ENCODE measurements around the gene ACP7. TPM values are rescaled to one million over a fixed set of nuclear protein-coding genes. Genes with fewer than 3 reads are reported as not detected.

The ACP7 gene
- total and polyA plus RNA-seq, 2 of the 4 experiments (the other 2 are of a cell fraction), result not detected

GRCh38 chr19:39103151-39103550, 19.0 kb downstream of the ACP7 start:
- Histone ChIP-seq H3K14ac (replicated peaks; ENCODE audit: low read depth, low read length) (no peak overlapping the region), H4K5ac (ENCODE audit: low read depth, low read length) (no peak overlapping the region), H2BK120ac (ENCODE audit: low read depth, low read length) (no peak overlapping the region), H3K9me3 (ENCODE audit: control insufficient read depth, insufficient read depth, low read length) (no peaks in the 10 kb centered on the region), H2AK5ac (ENCODE audit: low read depth, low read length) (no peak overlapping the region), H3K79me1 (ENCODE audit: low read depth in 1 of 2, low read length in 2 of 2) (no peaks in the 10 kb centered on the region), H3K4me1 (ENCODE audit: control insufficient read depth, insufficient read depth, low read length) (no peaks in the 10 kb centered on the region), H3K56ac (ENCODE audit: extremely low read depth, insufficient read depth, low read length) (no peak overlapping the region), H3K27ac (ENCODE audit: insufficient read depth, low read length) (no peak overlapping the region), H3K27me3 (ENCODE audit: control insufficient read depth, insufficient read depth, low read length) (peaks cover 21% of the 10 kb centered on the region), H3K4me2 (ENCODE audit: low read depth, low read length) (no peak overlapping the region), H2BK5ac (ENCODE audit: low read depth, low read length, poor library complexity, severe bottlenecking) (no peak overlapping the region), H4K91ac (ENCODE audit: insufficient read depth, low read depth, low read length) (no peak overlapping the region), H3K18ac (ENCODE audit: low read depth, low read length) (no peak overlapping the region), H2AK9ac (replicated peaks; ENCODE audit: low read depth, low read length, poor library complexity) (no peak overlapping the region), H4K8ac (ENCODE audit: low read depth in 2 of 2, low read length in 2 of 2) (no peak overlapping the region), H3K4me3 (ENCODE audit: insufficient read depth, low read depth, low read length) (no peak overlapping the region), H3K4ac (ENCODE audit: low read depth, low read length) (no peak overlapping the region), H3K36me3 (ENCODE audit: control insufficient read depth, insufficient read depth, low read length) (no peaks in the 10 kb centered on the region), H2BK20ac (ENCODE audit: low read depth, low read length) (no peak overlapping the region), H3K9me1 (ENCODE audit: insufficient read depth, low read length) (no peaks in the 10 kb centered on the region), H3K9ac (ENCODE audit: low read depth, low read length) (no peak overlapping the region), H2AFZ (replicated peaks; ENCODE audit: low read length, poor library complexity) (no peak overlapping the region), H3K23ac (ENCODE audit: low read depth, low read length) (no peak overlapping the region), H2BK15ac (ENCODE audit: low read depth, low read length) (no peak overlapping the region), H4K20me1 (ENCODE audit: insufficient read depth, low read length) (no peaks in the 10 kb centered on the region)
- POLR2A ChIA-PET (ENCODE audit: unreplicated experiment), result no interaction called here
- no peak for ATAC-seq (ENCODE audit: low read depth)
- in situ Hi-C loops (cut with MboI; ENCODE audit: low sequenced_read_pairs), result no loop called here
- TF ChIP-seq USF2 (IDR thresholded peaks at IDR 0.05; ENCODE audit: low read depth, low read length) (no peak), RFX5 (IDR thresholded peaks at IDR 0.05; ENCODE audit: low read depth, low read length) (no peak), ELK1 (IDR thresholded peaks at IDR 0.05; ENCODE audit: borderline replicate concordance, low read depth, low read length) (no peak), CHD1 (IDR thresholded peaks at IDR 0.05; ENCODE audit: low read depth, low read length) (no peak), RAD21 (IDR thresholded peaks at IDR 0.05; ENCODE audit: low read length) (no peak), SMC3 (IDR thresholded peaks at IDR 0.05; ENCODE audit: low read depth, low read length) (no peak), NFE2L2 (IDR thresholded peaks at IDR 0.05; ENCODE audit: low read depth, low read length) (no peak), BHLHE40 (IDR thresholded peaks at IDR 0.05; ENCODE audit: low read depth, low read length) (no peak), POLR2A (IDR thresholded peaks at IDR 0.05; ENCODE audit: low read depth, low read length) (no peak), FOS (IDR thresholded peaks at IDR 0.05; ENCODE audit: low read depth, low read length) (no peak), RCOR1 (IDR thresholded peaks at IDR 0.05; ENCODE audit: insufficient replicate concordance, low read length) (no peak), MAFK (IDR thresholded peaks at IDR 0.05; ENCODE audit: low read depth, low read length) (no peak), CEBPB (IDR thresholded peaks at IDR 0.05; ENCODE audit: low read depth, low read length) (no peak), MAZ (IDR thresholded peaks at IDR 0.05; ENCODE audit: borderline replicate concordance, low read depth, low read length) (no peak), CTCF (conservative IDR thresholded peaks at IDR 0.05; ENCODE audit: low read depth, low read length) (no peak), MXI1 (IDR thresholded peaks at IDR 0.05; ENCODE audit: borderline replicate concordance, low read depth, low read length) (no peak)
- DNase-seq, result no peak
- BruUV-seq (replicated peaks), result no TSS peak
- CTCF ChIA-PET, result no interaction called here
- intact Hi-C loops (cut with micrococcal nuclease), result no loop called here
- dilution Hi-C loops (cut with HindIII; ENCODE audit: low sequenced_read_pairs, unreplicated experiment), result no loop called here
- WGBS, 2 experiments (ENCODE audit: extremely low coverage in 2 of 2, insufficient read length in 1 of 2), result 80% methylated on average over 1 of the region's 5 CpGs; no CpG with 5 or more reads in 1 of the 2 experiments
